ENCODE data around the gene SCNN1B. TPM values are rescaled to one million over a fixed set of nuclear protein-coding genes. Genes with fewer than 3 reads are reported as not detected.

Gene SCNN1B
- polyA plus RNA-seq, 1 experiment = not detected

GRCh38 chr16:23303685-23304084, 1.6 kb downstream of the SCNN1B start:
- no peak for TF ChIP-seq CTCF (IDR thresholded peaks at IDR 0.05; ENCODE audit: low read depth, low read length)

GRCh38 chr16:23304620-23305019, 2.5 kb downstream of the SCNN1B start:
- CTCF ChIA-PET = no interaction called here
- POLR2A ChIA-PET = no interaction called here
- TF ChIP-seq CTCF (IDR thresholded peaks at IDR 0.05; ENCODE audit: low read depth, low read length) = no peak
- Histone ChIP-seq H3K27ac (ENCODE audit: low read depth, low read length) (no peak overlapping the region), H3K27me3 (ENCODE audit: control insufficient read depth, insufficient read depth, low read length) (peaks cover 17% of the 10 kb centered on the region), H3K9me3 (ENCODE audit: control insufficient read depth, insufficient read depth, low read length) (no peaks in the 10 kb centered on the region), H3K4me3 (ENCODE audit: low read depth, low read length) (no peak overlapping the region)
- DNase-seq (ENCODE audit: low read depth, low spot score) = no peak

More at GRCh38 chr16:23303685-23304084, 1.6 kb downstream of the SCNN1B start:
- peaks cover 17% of the 10 kb centered on the region for H3K27me3 ChIP-seq (ENCODE audit: control insufficient read depth, insufficient read depth, low read length)
- no peak overlapping the region for H3K4me3 ChIP-seq (ENCODE audit: low read depth, low read length)
- no peak for DNase-seq (ENCODE audit: low read depth, low spot score)
- no peak overlapping the region for H3K27ac ChIP-seq (ENCODE audit: low read depth, low read length)
- H3K9me3 ChIP-seq (ENCODE audit: control insufficient read depth, insufficient read depth, low read length) = no peaks in the 10 kb centered on the region
- ChIA-PET POLR2A (no interaction called here), CTCF (no interaction called here)

GRCh38 chr16:23306199-23307100, 4.3 kb downstream of the SCNN1B start:
- H3K27ac ChIP-seq (ENCODE audit: low read depth, low read length) = no peak overlapping the region
- no peak overlapping the region for H3K4me3 ChIP-seq (ENCODE audit: low read depth, low read length)
- no peak for DNase-seq (ENCODE audit: low read depth, low spot score)
- TF ChIP-seq CTCF (IDR thresholded peaks at IDR 0.05; ENCODE audit: low read depth, low read length) = no peak
- H3K9me3 ChIP-seq (ENCODE audit: control insufficient read depth, insufficient read depth, low read length) = no peaks in the 10 kb centered on the region
- ChIA-PET CTCF (no interaction called here), POLR2A (no interaction called here)
- H3K27me3 ChIP-seq (ENCODE audit: control insufficient read depth, insufficient read depth, low read length) = peaks cover 17% of the 10 kb centered on the region

- CTCF ChIA-PET = no interaction called here
- POLR2A ChIA-PET = no interaction called here
- no peak for TF ChIP-seq CTCF (IDR thresholded peaks at IDR 0.05; ENCODE audit: low read depth, low read length)
- H3K4me3 ChIP-seq (ENCODE audit: low read depth, low read length) = no peak overlapping the region
- H3K27me3 ChIP-seq (ENCODE audit: control insufficient read depth, insufficient read depth, low read length) = no peaks in the 10 kb centered on the region
- H3K27ac ChIP-seq (ENCODE audit: low read depth, low read length) = no peak overlapping the region
- no peak for DNase-seq (ENCODE audit: low read depth, low spot score)
- no peaks in the 10 kb centered on the region for H3K9me3 ChIP-seq (ENCODE audit: control insufficient read depth, insufficient read depth, low read length)
These were observed 8.1 kb downstream of the SCNN1B start for GRCh38 chr16:23310217-23310616.

- Histone ChIP-seq H3K4me3 (ENCODE audit: low read depth, low read length) (no peak overlapping the region), H3K27ac (ENCODE audit: low read depth, low read length) (no peak overlapping the region), H3K9me3 (ENCODE audit: control insufficient read depth, insufficient read depth, low read length) (no peaks in the 10 kb centered on the region), H3K27me3 (ENCODE audit: control insufficient read depth, insufficient read depth, low read length) (no peaks in the 10 kb centered on the region)
- TF ChIP-seq CTCF (IDR thresholded peaks at IDR 0.05; ENCODE audit: low read depth, low read length) = no peak
- DNase-seq (ENCODE audit: low read depth, low spot score) = no peak
- CTCF ChIA-PET = no interaction called here
- POLR2A ChIA-PET = no interaction called here
These were observed 8.6 kb downstream of the SCNN1B start for GRCh38 chr16:23310744-23311143.
